DND-41 (cell line): ENCODE results near the gene TRIM41.
"Not testable (repeated sequence)": the region's sequence is repeated elsewhere in the genome, so short reads cannot be mapped to it uniquely, and the experiment has no call there.

Source experiments
- CTCF ChIP-seq: IDR thresholded peaks from 2 replicates; pipeline ENCODE4 v1.5.1; 2012; ENCODE audit warnings: borderline replicate concordance, low read length, moderate library complexity, mild to moderate bottlenecking; ENCODE audit not compliant: poor library complexity, severe bottlenecking; ENCODE audit errors: extremely low read depth
- EZH2 ChIP-seq: IDR thresholded peaks from 3 replicates; pipeline ENCODE4 v1.6.1; 2012; ENCODE audit warnings: borderline replicate concordance, low read depth, mild to moderate bottlenecking, moderate library complexity, low read length, inconsistent platforms; ENCODE audit not compliant: severe bottlenecking

- not testable (repeated sequence) for TF ChIP-seq CTCF, EZH2
Observed at GRCh38 chr5:181214249-181214648, 8.8 kb upstream of the TRIM41 start.
